Heart right ventricle (tissue), 16 donors: Measurements from ENCODE around the gene FANCE. TPM values are rescaled to one million over a fixed set of nuclear protein-coding genes. Genes with fewer than 3 reads are reported as not detected.

Experiments used
- ATAC-seq, 8 donors: fragments of 200-7000 bp; cut with Tn5 transposase; one replicate each; pipeline ENCODE4 v1.9.1; 2020; ENCODE audit warnings: mild to moderate bottlenecking in 8 of 8, moderate library complexity in 8 of 8, moderate number of reproducible peaks in 1 of 8
- DNase-seq, 2 donors: peaks; one replicate each; pipeline ENCODE4 v3.0.0-alpha.2; 2020
- H3K27ac ChIP-seq, 10 donors: fragments of 200-600 bp; sonication (generic) in 2 of 10; one replicate each; pipeline versions ENCODE4 v1.5.0 to v1.8.0; 2020 to 2022; ENCODE audit warnings: mild to moderate bottlenecking in 3 of 10
- H3K27me3 ChIP-seq, 7 donors: fragments of 200-600 bp; one replicate each; pipeline ENCODE4 v1.8.0; 2021 to 2022; ENCODE audit warnings: mild to moderate bottlenecking in 2 of 7
- H3K36me3 ChIP-seq, 9 donors: fragments of 200-600 bp; sonication (generic) in 1 of 9; one replicate each; pipeline versions ENCODE4 v1.5.0 to v1.8.0; 2020 to 2022; ENCODE audit warnings: mild to moderate bottlenecking in 2 of 9
- H3K4me1 ChIP-seq, 9 donors: fragments of 200-600 bp; sonication (generic) in 1 of 9; one replicate each; pipeline versions ENCODE4 v1.5.0 to v1.8.0; 2020 to 2022; ENCODE audit warnings: mild to moderate bottlenecking in 4 of 9
- H3K4me3 ChIP-seq, 10 donors: fragments of 200-600 bp; sonication (generic) in 2 of 10; one replicate each; pipeline versions ENCODE4 v1.5.0 to v1.8.0; 2020 to 2022; ENCODE audit warnings: mild to moderate bottlenecking in 7 of 10, moderate library complexity in 2 of 10
- H3K9me3 ChIP-seq, 11 donors: fragments of 200-600 bp in 10 of 11; sonication (generic) in 2 of 11; one replicate each; pipeline versions ENCODE4 v1.5.0 to v1.8.0; 2013 to 2022; ENCODE audit warnings: mild to moderate bottlenecking in 2 of 11, control low read depth in 1 of 11, moderate library complexity in 1 of 11
- WGBS, 2 donors: extraction: QIAGEN DNeasy Blood & Tissue Kit; methylation state at CpG; one replicate each; pipeline ENCODE4 v1.1.7; 2013; ENCODE audit warnings: inconsistent platforms in 1 of 2; 5-methylcytosine and 5-hydroxymethylcytosine counted together
- intact Hi-C, 10 donors: fragments of 100-400 bp; cut with DNase I; formaldehyde crosslinking; loops; one replicate each; pipeline versions ENCODE4 v1.11.1 to v1.14.2; 2022
- polyA plus RNA-seq, 2 donors: library from polyadenylated mRNA; stranded (reverse); fragments of 200-250 nt; gene quantifications; one replicate each; pipeline ENCODE4 v1.2.3, GENCODE V29; 2013
- total RNA-seq, 10 donors: library from RNA; stranded (reverse); fragmentation: NEBNext Ultra II Directional in 3 of 10; extraction: Animal tissue kit (Norgen Biotek cat#: 25700) in 3 of 10; gene quantifications; one replicate each; pipeline versions ENCODE4 v1.2.1 to v1.2.4, GENCODE V29; 2021 to 2023
- TF ChIP-seq, protein P1 (sequence below), 9 donors: fragments of 200-600 bp; sonication (generic) in 2 of 9; IDR thresholded peaks; one replicate each; pipeline versions ENCODE4 v1.5.0 to v1.8.0; 2021 to 2022; ENCODE audit warnings: antibody characterized with exemption in 9 of 9, mild to moderate bottlenecking in 5 of 9, moderate library complexity in 1 of 9
- donor health status: Arrhythmogenic right ventricular cardiomyopathy.
- donor health status: ischemic (EF 13 %, LVEDD 7.1; RV severe dilation, severe dysfunction).
- donor health status: healthy with polysubstance abuse.
- donor health status: DM: no; HTN: yes; CAD: no.
- donor health status: DM: no; HTN: no; CAD: no.
- donor health status: ischemic (EF 25% LVEDD 6.9; RV normal size, moderate dysfunction).
- donor health status: ischemic (EF 25% LVEDD 5.7; RV mildly dilated, moderate dysfunction).
- donor health status: healthy.
- donor health status: DM: yes; HTN: yes; CAD: no.
- donor health status: Ischemic cardiomyopathy.
- donor health status: ischemic (EF 35%, LVEDD 5.7; RV mildly dilated, moderate dysfunction).
- donor health status: nonischemic (EF 11% LVEDD 7.7; RV severe dilation, severe dysfunction).
- donor health status: DM: yes; HTN: yes; CAD: no.
- donor health status: PGD.
- donor health status: ischemic (EF 29% LVEDD 5.4; RV normal size, mild dysfunction).
- donor health status: nonischemic (EF 23%, LVEDD 6.1; RV moderate dilation, normal function).

Gene FANCE
- total and polyA plus RNA-seq, 12 donors, result 1.5 to 5.3 (median 2.9) TPM

DNA sequence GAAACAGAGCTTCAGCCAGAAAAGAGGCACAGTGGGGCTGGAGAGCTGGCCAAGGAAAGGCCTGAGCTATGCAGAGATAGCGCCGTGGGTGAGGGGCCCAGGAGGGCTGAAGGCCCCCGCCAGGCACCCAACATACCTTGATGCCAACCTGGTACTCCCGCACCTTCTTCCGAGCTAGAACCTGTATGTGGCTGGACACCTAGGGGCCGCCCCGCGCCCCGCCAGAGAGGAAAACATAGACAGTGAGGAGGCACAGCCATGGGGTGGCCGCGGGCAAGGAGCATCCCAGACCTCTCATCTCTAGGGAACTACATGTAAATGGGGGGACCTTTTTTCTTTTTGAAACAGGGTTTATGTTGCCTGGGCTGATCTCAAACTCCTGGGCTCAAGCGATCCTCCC, 28.0 kb downstream of the FANCE start:
- WGBS, 2 donors, result 94 to 95% methylated on average over 12 of the region's 12 CpGs
- peaks cover 0 to 83% (median 7%) of the 10 kb centered on the region in 9 donors for H3K36me3 ChIP-seq
- TF ChIP-seq, protein P1, sequence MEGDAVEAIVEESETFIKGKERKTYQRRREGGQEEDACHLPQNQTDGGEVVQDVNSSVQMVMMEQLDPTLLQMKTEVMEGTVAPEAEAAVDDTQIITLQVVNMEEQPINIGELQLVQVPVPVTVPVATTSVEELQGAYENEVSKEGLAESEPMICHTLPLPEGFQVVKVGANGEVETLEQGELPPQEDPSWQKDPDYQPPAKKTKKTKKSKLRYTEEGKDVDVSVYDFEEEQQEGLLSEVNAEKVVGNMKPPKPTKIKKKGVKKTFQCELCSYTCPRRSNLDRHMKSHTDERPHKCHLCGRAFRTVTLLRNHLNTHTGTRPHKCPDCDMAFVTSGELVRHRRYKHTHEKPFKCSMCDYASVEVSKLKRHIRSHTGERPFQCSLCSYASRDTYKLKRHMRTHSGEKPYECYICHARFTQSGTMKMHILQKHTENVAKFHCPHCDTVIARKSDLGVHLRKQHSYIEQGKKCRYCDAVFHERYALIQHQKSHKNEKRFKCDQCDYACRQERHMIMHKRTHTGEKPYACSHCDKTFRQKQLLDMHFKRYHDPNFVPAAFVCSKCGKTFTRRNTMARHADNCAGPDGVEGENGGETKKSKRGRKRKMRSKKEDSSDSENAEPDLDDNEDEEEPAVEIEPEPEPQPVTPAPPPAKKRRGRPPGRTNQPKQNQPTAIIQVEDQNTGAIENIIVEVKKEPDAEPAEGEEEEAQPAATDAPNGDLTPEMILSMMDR (IDR thresholded peaks at IDR 0.05), result no peak
- no peaks in the 10 kb centered on the region for H3K27me3 ChIP-seq
- no peaks in the 10 kb centered on the region for H3K9me3 ChIP-seq
- ATAC-seq (no peak), DNase-seq (no peak)
- intact Hi-C loops, result no loop called here
- peaks cover 0 to 19% (median 2%) of the 10 kb centered on the region in 9 donors for H3K4me1 ChIP-seq
- H3K27ac ChIP-seq, result no peak overlapping the region
- H3K4me3 ChIP-seq, result no peak overlapping the region

DNA sequence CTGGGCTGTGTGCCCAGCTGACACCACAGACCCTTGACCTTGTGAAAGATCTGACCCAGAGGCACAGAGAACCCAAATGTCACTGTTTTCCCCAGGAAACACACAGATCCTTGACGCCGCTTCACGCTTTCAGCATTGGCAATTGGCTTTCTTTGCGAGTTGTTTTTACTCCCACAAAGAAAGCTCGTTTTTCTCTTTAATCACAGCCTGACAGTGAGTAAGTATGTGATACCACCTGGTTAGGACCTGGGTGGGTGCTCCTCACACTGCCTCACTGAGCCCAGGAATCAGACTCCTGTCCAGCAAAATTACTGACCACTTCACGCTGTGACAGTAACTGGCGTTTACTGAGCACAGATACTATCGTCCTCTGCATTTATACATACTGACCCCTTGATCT, 29.1 kb downstream of the FANCE start:
- Histone ChIP-seq H3K27me3 (no peaks in the 10 kb centered on the region), H3K4me1 (peaks cover 0 to 30% (median 12%) of the 10 kb centered on the region in 9 donors), H3K9me3 (no peaks in the 10 kb centered on the region), H3K4me3 (no peak overlapping the region), H3K36me3 (peaks cover 0 to 72% (median 5%) of the 10 kb centered on the region in 9 donors), H3K27ac (no peak overlapping the region)
- DNase-seq (no peak), ATAC-seq (no peak)
- WGBS, 2 donors, result 82% methylated on average over 8 of the region's 8 CpGs
- TF ChIP-seq, protein P1 (IDR thresholded peaks at IDR 0.05), result no peak
- intact Hi-C loops, result no loop called here

DNA sequence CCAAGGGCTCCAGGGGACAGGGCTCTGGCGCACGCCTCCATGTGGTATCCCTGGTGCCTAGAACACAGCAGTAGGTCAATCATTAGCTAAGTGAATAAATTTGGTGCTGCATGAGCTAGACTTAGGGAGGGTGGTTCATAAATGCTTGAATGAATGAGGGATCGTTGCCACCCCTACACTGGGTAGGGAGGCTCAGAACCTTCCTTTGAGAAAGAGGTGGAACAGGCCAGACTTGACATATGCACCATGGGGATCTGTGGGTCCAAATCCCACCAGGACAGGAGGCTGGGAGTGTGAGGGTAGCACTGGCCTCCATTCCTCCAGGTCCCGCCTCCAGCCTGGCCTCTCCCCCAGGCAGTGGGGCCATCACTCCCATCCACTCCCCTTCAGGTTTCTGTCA, 30.9 kb downstream of the FANCE start:
- peaks cover 4 to 46% (median 29%) of the 10 kb centered on the region in 9 donors for H3K4me1 ChIP-seq
- ATAC-seq, result no peak
- TF ChIP-seq, protein P1 (IDR thresholded peaks at IDR 0.05), result no peak
- DNase-seq, result no peak
- intact Hi-C loops, result no loop called here
- H3K27ac ChIP-seq, result no peak overlapping the region
- no peak overlapping the region for H3K4me3 ChIP-seq
- no peaks in the 10 kb centered on the region for H3K9me3 ChIP-seq
- WGBS, 2 donors, result 98% methylated on average over 4 of the region's 4 CpGs
- H3K27me3 ChIP-seq, result no peaks in the 10 kb centered on the region
- H3K36me3 ChIP-seq, result peaks cover 0 to 56% (median 5%) of the 10 kb centered on the region in 9 donors

DNA sequence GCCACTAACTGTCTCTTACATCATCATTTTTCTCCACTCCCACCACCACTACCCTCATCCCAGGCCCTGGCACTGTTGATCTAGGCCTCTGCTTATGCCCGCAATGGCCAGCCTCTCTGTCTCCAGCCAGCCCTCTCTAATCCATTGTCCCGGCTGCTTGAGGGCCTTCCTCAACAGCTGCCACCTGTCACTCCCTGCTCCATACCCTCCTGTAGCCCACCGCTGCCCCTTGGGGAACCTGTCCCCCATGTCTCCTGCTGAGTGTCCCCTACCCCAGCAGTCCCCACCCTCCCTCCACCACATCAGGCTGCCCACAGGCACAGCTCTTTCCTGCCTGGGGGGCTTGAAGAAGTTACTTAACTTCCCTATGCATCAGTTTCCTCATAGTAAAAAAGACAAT, 31.4 kb downstream of the FANCE start:
- ATAC-seq, result no peak
- DNase-seq, result no peak
- Histone ChIP-seq H3K27ac (no peak overlapping the region), H3K4me1 (peaks cover 6 to 50% (median 33%) of the 10 kb centered on the region in 9 donors), H3K9me3 (no peaks in the 10 kb centered on the region), H3K36me3 (peaks cover 0 to 52% (median 3%) of the 10 kb centered on the region in 9 donors), H3K4me3 (no peak overlapping the region), H3K27me3 (no peaks in the 10 kb centered on the region)
- intact Hi-C loops, result no loop called here
- TF ChIP-seq, protein P1 (IDR thresholded peaks at IDR 0.05), result no peak
- 91 to 92% methylated on average over 3 of the region's 3 CpGs for WGBS, 2 donors
